ENCODE data around the gene MAP3K7.
A peak's percentile ranks its signal among the peaks of the same experiment; 100 is the strongest.

MAP3K7 gene

DNA sequence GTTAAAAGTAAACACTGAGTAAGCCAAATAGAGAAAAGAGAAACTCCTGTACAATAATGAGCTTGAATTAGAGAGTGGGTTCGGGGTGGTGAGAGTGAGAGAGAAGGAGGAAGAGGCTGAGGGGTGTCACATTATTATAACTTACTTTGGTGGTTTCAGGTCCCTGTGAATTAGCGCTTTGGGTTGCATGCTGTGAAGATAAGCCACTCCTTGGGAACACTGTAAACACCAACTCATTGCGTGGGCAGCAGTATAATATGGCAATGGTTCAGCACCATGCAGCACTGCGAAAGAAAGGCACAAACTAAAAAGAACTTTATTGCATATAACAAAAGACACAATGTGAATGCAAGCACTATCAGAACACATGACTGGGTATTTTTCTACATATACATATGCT is 26.9 kb downstream of the MAP3K7 start:
- H3K4me3 ChIP-seq (ENCODE audit: low read length), result no peak overlapping the region
- no peak for DNase-seq (ENCODE audit: low read depth)
- TF ChIP-seq, protein P1, sequence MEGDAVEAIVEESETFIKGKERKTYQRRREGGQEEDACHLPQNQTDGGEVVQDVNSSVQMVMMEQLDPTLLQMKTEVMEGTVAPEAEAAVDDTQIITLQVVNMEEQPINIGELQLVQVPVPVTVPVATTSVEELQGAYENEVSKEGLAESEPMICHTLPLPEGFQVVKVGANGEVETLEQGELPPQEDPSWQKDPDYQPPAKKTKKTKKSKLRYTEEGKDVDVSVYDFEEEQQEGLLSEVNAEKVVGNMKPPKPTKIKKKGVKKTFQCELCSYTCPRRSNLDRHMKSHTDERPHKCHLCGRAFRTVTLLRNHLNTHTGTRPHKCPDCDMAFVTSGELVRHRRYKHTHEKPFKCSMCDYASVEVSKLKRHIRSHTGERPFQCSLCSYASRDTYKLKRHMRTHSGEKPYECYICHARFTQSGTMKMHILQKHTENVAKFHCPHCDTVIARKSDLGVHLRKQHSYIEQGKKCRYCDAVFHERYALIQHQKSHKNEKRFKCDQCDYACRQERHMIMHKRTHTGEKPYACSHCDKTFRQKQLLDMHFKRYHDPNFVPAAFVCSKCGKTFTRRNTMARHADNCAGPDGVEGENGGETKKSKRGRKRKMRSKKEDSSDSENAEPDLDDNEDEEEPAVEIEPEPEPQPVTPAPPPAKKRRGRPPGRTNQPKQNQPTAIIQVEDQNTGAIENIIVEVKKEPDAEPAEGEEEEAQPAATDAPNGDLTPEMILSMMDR (IDR thresholded peaks at IDR 0.05; ENCODE audit: insufficient read depth, low read depth, low read length, missing control alignments), result no peak

DNA sequence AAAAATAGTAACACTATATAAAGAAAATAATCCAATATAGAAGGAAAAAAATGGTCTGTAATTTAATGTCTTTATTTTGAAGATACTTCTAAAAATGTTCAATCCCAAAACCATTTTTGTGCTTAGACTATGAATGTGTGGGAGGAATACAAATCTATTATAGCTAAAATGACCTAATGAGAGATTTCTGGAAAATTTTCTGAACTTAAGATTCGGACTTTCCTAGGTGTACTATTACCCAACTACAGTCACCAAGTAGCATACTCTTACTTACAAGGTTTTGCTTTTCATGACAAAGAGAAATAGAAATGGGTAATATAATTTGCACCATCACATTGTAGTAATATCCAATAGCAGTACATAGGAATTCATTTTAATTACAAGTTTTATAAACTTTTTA is 29.9 kb downstream of the MAP3K7 start:
- TF ChIP-seq, protein P1 (IDR thresholded peaks at IDR 0.05; ENCODE audit: insufficient read depth, low read depth, low read length, missing control alignments), result no peak
- H3K4me3 ChIP-seq (ENCODE audit: low read length), result no peak overlapping the region
- no peak for DNase-seq (ENCODE audit: low read depth)

DNA sequence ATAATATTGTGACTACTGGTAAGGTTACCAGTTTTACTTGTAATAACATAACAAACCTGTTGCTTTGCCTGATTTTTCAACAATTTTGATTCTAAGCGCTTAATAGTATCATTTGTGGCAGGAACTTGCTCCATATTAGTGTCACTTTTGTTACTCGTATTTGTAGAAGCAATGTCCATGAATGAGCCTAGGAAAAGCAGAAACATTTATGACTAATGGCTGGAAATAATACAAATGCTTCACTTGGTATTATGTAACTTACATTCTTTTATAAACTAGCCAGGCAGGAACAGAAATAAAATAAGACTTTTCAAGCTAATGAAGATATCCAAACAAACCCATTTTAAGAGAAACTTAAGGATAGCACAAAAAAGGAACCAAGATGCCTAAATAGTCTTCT is 38.9 kb downstream of the MAP3K7 start:
- TF ChIP-seq, protein P1 (IDR thresholded peaks at IDR 0.05; ENCODE audit: insufficient read depth, low read depth, low read length, missing control alignments), result no peak
- DNase-seq (ENCODE audit: low read depth), result peak; percentile 32
- no peak overlapping the region for H3K4me3 ChIP-seq (ENCODE audit: low read length)

DNA sequence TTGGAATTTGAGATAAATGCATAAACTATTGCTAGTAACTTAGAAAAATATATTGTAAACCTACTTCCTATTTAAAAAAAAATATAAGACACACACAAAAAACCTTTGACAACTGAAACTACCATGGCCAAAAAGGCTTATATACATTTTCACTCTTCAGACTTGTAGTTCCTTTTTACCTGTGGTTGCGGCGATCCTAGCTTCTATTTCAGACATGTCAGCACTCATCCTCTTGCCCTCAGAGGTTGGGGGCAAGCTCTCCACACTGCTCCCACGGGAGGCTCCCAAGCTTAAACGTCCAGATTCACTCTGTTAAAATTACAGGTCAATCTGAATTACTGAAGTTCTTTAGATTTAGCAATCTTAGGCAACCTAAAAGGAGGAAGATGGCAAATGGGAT is 39.8 kb downstream of the MAP3K7 start:
- DNase-seq (ENCODE audit: low read depth), result no peak
- H3K4me3 ChIP-seq (ENCODE audit: low read length), result no peak overlapping the region
- TF ChIP-seq, protein P1 (IDR thresholded peaks at IDR 0.05; ENCODE audit: insufficient read depth, low read depth, low read length, missing control alignments), result no peak

DNA sequence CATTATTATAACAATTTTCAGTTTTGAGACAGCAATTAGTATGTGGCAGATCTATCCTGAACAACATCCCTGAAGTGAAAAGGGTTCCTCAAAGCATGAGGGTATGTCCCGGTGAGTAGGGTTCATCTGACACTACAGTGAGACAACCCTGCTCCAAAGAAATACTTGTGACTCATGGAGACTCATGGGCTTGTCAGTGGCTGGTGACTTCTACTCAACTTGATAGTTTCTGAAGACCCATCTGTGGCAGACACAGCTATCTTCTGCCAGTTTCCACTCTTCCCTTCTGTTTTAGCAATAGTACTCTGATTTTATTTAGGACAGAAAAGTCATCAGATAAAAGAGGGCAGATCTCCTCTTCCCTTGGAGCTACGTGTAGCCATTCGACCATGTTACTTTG is 41.4 kb downstream of the MAP3K7 start:
- peak; percentile 33 for DNase-seq (ENCODE audit: low read depth)
- no peak overlapping the region for H3K4me3 ChIP-seq (ENCODE audit: low read length)

DNA sequence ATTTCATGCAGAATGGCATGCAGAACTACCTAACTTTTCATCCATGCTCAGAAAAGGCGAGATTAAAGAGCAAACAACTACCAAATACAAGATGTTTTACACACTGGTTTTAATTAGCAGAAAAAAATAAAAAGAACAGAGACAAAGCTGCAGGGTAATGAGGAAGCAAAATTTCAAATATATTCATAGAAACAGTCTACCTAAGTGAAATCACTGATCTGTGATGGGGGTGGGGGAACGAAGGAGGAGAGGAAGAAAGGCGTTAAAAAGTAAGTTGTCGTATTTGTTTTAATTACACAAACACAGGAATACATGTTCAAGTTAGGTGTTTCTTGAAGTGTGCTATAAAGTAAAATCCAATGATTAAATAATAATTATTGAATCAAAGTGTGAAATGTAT is 42.1 kb downstream of the MAP3K7 start:
- no peak overlapping the region for H3K4me3 ChIP-seq (ENCODE audit: low read length)
- TF ChIP-seq, protein P1 (IDR thresholded peaks at IDR 0.05; ENCODE audit: insufficient read depth, low read depth, low read length, missing control alignments), result no peak
- no peak for DNase-seq (ENCODE audit: low read depth)

More for the DNA sequence above, 41.4 kb downstream of the MAP3K7 start:
- TF ChIP-seq, protein P1 (IDR thresholded peaks at IDR 0.05; ENCODE audit: insufficient read depth, low read depth, low read length, missing control alignments), result no peak

DNA sequence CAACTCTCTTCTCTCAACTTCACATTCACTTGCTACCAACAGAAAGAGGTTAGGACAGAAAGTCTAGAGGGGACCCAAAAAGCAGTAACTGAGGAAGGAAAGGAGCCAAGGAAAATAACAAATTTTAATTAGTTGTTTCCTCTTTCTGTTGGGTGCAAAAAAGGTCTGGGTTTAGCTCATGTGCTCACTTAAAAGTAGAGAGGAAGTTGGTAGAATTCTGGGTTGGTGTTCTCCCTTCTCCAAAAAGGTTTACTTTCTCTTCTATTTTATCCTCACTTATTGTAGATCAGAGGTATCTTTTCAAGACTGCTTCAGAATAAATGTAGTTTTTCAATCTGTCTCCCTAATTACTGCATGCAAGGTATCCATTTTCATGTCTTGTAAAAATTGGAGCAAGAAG is 42.8 kb downstream of the MAP3K7 start:
- DNase-seq (ENCODE audit: low read depth), result no peak
- H3K4me3 ChIP-seq (ENCODE audit: low read length), result no peak overlapping the region
- TF ChIP-seq, protein P1 (IDR thresholded peaks at IDR 0.05; ENCODE audit: insufficient read depth, low read depth, low read length, missing control alignments), result no peak
